Activated CD8-positive, alpha-beta memory T cell treated with anti-CD3 and anti-CD28 coated beads for 48 hours (primary cell): ENCODE data around the gene RINL.
"Not testable (repeated sequence)": the region's sequence is repeated elsewhere in the genome, so short reads cannot be mapped to it uniquely, and the experiment has no call there.

Source experiments
- DNase-seq, 3 experiments: peaks; one replicate each; pipeline ENCODE4 v3.0.0-alpha.2; 2020; ENCODE audit warnings: low read depth in 2 of 3, low spot score in 2 of 3

RINL gene

GRCh38 chr19:38905620-38906019 lies 27.5 kb upstream of the RINL start:
- DNase-seq, result no peak

- no peak for DNase-seq
Measured at GRCh38 chr19:38904581-38905539, 26.8 kb upstream of the RINL start.

- no peak for DNase-seq
Measured at GRCh38 chr19:38901683-38902082, 23.6 kb upstream of the RINL start.

- DNase-seq, result no peak
Measured at GRCh38 chr19:38900743-38901190, 22.7 kb upstream of the RINL start.

GRCh38 chr19:38900202-38900629 lies 22.1 kb upstream of the RINL start:
- no peak for DNase-seq

GRCh38 chr19:38899447-38900201 lies 21.5 kb upstream of the RINL start, which contains the start of the genes NFKBIB and SIRT2:
Gene NFKBIB (plus strand): TSS chr19:38899969. CDS start chr19:38900033, 64 bp downstream.
Gene SIRT2 (minus strand): TSS chr19:38899618. CDS start chr19:38899521, 97 bp downstream.
- peak; percentile 84 to 95 (median 95) for DNase-seq

GRCh38 chr19:38898788-38899446 lies 20.8 kb upstream of the RINL start:
- DNase-seq, result no peak

GRCh38 chr19:38894968-38895367 lies 16.9 kb upstream of the RINL start:
- DNase-seq, result no peak

- DNase-seq, result no peak
Measured at GRCh38 chr19:38893341-38893771, 15.3 kb upstream of the RINL start.

- DNase-seq, result no peak
Measured at GRCh38 chr19:38892841-38893240, 14.8 kb upstream of the RINL start.

GRCh38 chr19:38891771-38892170 lies 13.7 kb upstream of the RINL start:
- no peak for DNase-seq

- no peak for DNase-seq
Measured at GRCh38 chr19:38890686-38891085, 12.6 kb upstream of the RINL start.

- no peak for DNase-seq
Measured at GRCh38 chr19:38889803-38890202, 11.7 kb upstream of the RINL start.

- no peak for DNase-seq
Measured at GRCh38 chr19:38888876-38889275, 10.8 kb upstream of the RINL start.

- not testable (repeated sequence) for DNase-seq
Measured at GRCh38 chr19:38884691-38885090, 6.6 kb upstream of the RINL start.

GRCh38 chr19:38883286-38883685 lies 5.2 kb upstream of the RINL start:
- no peak for DNase-seq

GRCh38 chr19:38880882-38881609 lies 3.0 kb upstream of the RINL start:
- DNase-seq, result no peak

- no peak for DNase-seq
Measured at GRCh38 chr19:38880076-38880881, 2.2 kb upstream of the RINL start.

- DNase-seq, result no peak
Measured at GRCh38 chr19:38879400-38879751, 1.3 kb upstream of the RINL start.
